Neural crest cell (in vitro differentiated cells): ENCODE data around the gene MMP19. TPM values are rescaled to one million over a fixed set of nuclear protein-coding genes. Genes with fewer than 3 reads are reported as not detected.
A peak's percentile ranks its signal among the peaks of the same experiment; 100 is the strongest.
"Not testable (repeated sequence)": the region's sequence is repeated elsewhere in the genome, so short reads cannot be mapped to it uniquely, and the experiment has no call there.

Experiments
- DNase-seq: peaks from one replicate; pipeline ENCODE4 v3.0.0; 2021; ENCODE audit warnings: low read depth, mixed read lengths, low spot score
- H3K27ac Mint-ChIP-seq: one replicate; pipeline ENCODE4 v1.8.0; 2021; ENCODE audit warnings: mild to moderate bottlenecking, mixed read lengths; ENCODE audit not compliant: unreplicated experiment
- H3K27me3 Mint-ChIP-seq: 2 replicates; pipeline ENCODE4 v1.8.0; 2021; ENCODE audit warnings: low read depth, mild to moderate bottlenecking, mixed read lengths
- H3K36me3 Mint-ChIP-seq: 2 replicates; pipeline ENCODE4 v1.8.0; 2021; ENCODE audit warnings: low read depth, mild to moderate bottlenecking, mixed read lengths
- H3K4me1 Mint-ChIP-seq: 2 replicates; pipeline ENCODE4 v1.8.0; 2021; ENCODE audit warnings: mixed read lengths
- H3K4me3 Mint-ChIP-seq: one replicate; pipeline ENCODE4 v1.8.0; 2021; ENCODE audit warnings: mild to moderate bottlenecking, mixed read lengths
- H3K9me3 Mint-ChIP-seq: 2 replicates; pipeline ENCODE4 v1.8.0; 2021; ENCODE audit warnings: mixed read lengths
- CTCF ChIP-seq: fragments of 200-600 bp; sonication (generic); conservative IDR thresholded peaks from 2 replicates; pipeline ENCODE4 v1.5.0; 2021; ENCODE audit warnings: antibody characterized with exemption, mild to moderate bottlenecking
- total RNA-seq: library from RNA; stranded (reverse); gene quantifications from 2 replicates; pipeline ENCODE4 v1.2.1, GENCODE V29; 2021

MMP19 gene
- total RNA-seq, 1 donor from 2014 or later: not detected

GRCh38 chr12:55840581-55841351, 2.0 kb downstream of the MMP19 start:
- no peaks in the 10 kb centered on the region for H3K9me3 Mint-ChIP-seq
- H3K36me3 Mint-ChIP-seq: no peaks in the 10 kb centered on the region
- H3K27ac Mint-ChIP-seq: no peak overlapping the region
- DNase-seq: no peak
- H3K27me3 Mint-ChIP-seq: peaks cover 5% of the 10 kb centered on the region
- peaks cover 4% of the 10 kb centered on the region for H3K4me1 Mint-ChIP-seq
- no peak overlapping the region for H3K4me3 Mint-ChIP-seq
- no peak for TF ChIP-seq CTCF

GRCh38 chr12:55839345-55840140, 3.2 kb downstream of the MMP19 start:
- DNase-seq: no peak
- Mint-ChIP-seq H3K4me3 (no peak overlapping the region), H3K36me3 (no peaks in the 10 kb centered on the region), H3K27ac (peak overlapping the region; percentile 16), H3K27me3 (peaks cover 5% of the 10 kb centered on the region), H3K9me3 (no peaks in the 10 kb centered on the region), H3K4me1 (no peaks in the 10 kb centered on the region)
- no peak for TF ChIP-seq CTCF

- Mint-ChIP-seq H3K27ac (no peak overlapping the region), H3K4me3 (no peak overlapping the region)
These were observed 4.4 kb downstream of the MMP19 start for GRCh38 chr12:55838361-55838760.

DNA sequence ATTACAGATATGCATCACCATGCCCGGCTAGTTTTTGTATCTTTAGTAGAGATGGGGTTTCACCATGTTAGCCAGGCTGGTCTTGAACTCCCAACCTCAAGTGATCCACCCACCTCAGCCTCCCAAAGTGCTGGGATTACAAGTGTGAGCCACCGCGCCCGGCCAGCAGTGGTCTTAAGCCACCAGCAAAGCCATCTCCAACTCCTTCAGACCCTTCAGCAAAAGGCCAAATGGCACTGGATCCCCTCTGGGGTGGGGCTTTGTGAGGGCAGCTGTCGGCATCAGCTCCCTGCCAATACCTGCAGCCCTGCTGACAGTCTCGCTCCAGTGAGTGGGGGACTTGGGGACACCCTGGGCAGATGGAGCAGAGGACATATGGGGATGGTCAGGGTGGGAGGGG, 8.3 kb downstream of the MMP19 start:
- not testable (repeated sequence) for H3K27ac Mint-ChIP-seq, H3K36me3 Mint-ChIP-seq, H3K9me3 Mint-ChIP-seq, H3K27me3 Mint-ChIP-seq, DNase-seq, H3K4me3 Mint-ChIP-seq
- peaks cover 31% of the 10 kb centered on the region for H3K4me1 Mint-ChIP-seq

More at GRCh38 chr12:55838361-55838760, 4.4 kb downstream of the MMP19 start:
- TF ChIP-seq CTCF: no peak
- H3K27me3 Mint-ChIP-seq: peaks cover 5% of the 10 kb centered on the region
- no peaks in the 10 kb centered on the region for H3K36me3 Mint-ChIP-seq
- no peaks in the 10 kb centered on the region for H3K4me1 Mint-ChIP-seq
- DNase-seq: no peak
- H3K9me3 Mint-ChIP-seq: no peaks in the 10 kb centered on the region

GRCh38 chr12:55833056-55833455, 9.7 kb downstream of the MMP19 start:
- DNase-seq: no peak
- H3K27me3 Mint-ChIP-seq: no peaks in the 10 kb centered on the region
- H3K27ac Mint-ChIP-seq: no peak overlapping the region
- no peak for TF ChIP-seq CTCF
- H3K36me3 Mint-ChIP-seq: peaks cover 2% of the 10 kb centered on the region
- no peaks in the 10 kb centered on the region for H3K9me3 Mint-ChIP-seq
- H3K4me1 Mint-ChIP-seq: peaks cover 39% of the 10 kb centered on the region
- H3K4me3 Mint-ChIP-seq: peak overlapping the region; percentile 99

DNA sequence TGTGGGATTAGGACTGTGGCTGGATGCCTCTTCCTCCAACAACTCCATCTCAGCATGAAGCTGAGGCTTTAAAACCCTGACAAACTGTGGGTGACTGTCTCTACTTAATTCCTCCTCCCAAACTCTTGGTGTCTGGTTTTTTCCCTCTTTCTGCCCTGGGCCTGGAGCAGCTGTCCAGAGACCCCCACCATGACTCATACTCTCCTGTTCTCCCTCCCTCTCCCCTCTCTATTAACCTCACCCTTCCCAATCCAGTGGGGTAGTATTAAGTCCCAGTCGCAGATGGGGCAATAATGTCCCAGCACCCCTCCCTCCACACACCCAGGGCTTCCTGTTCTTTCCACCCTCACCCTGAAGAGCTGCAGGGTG, 11.3 kb downstream of the MMP19 start:
- TF ChIP-seq CTCF: no peak
- Mint-ChIP-seq H3K27me3 (no peaks in the 10 kb centered on the region), H3K36me3 (peaks cover 11% of the 10 kb centered on the region), H3K4me1 (peaks cover 49% of the 10 kb centered on the region), H3K4me3 (peak overlapping the region; percentile 99), H3K27ac (peak overlapping the region; percentile 12), H3K9me3 (no peaks in the 10 kb centered on the region)
- no peak for DNase-seq
